ENCODE measurements around the gene BFSP2. TPM values are rescaled to one million over a fixed set of nuclear protein-coding genes. Genes with fewer than 3 reads are reported as not detected.

BFSP2 gene
- total RNA-seq (not detected in 2 replicates), polyA plus RNA-seq (not detected in 2 replicates)

GRCh38 chr3:133400006-133400515 lies at the start of gene BFSP2:
Gene BFSP2 (plus strand): TSS chr3:133400056. CDS start chr3:133400084, 28 bp downstream.
- Histone ChIP-seq H3K9me2 (replicated peaks; ENCODE audit: insufficient read depth) (no peaks in the 10 kb centered on the region), H3K4me3 (no peak within 1 kb of the TSS), H3K9me3 (ENCODE audit: low read depth) (no peaks in the 10 kb centered on the region), H3K4me2 (no peak within 1 kb of the TSS), H4K20me1 (ENCODE audit: insufficient read depth, poor library complexity, severe bottlenecking) (no peaks in the 10 kb centered on the region), H3K36me3 (replicated peaks; ENCODE audit: insufficient read depth, low read depth) (no peaks in the 10 kb centered on the region), H3K27me3 (no peaks in the 10 kb centered on the region), H3K4me1 (ENCODE audit: insufficient read depth) (no peaks in the 10 kb centered on the region), H2AFZ (no peak within 1 kb of the TSS), H3K27ac (no peak within 1 kb of the TSS), H3K79me2 (no peaks in the 10 kb centered on the region)
- no peak for TF ChIP-seq EZH2phosphoT487 (IDR thresholded peaks at IDR 0.05; ENCODE audit: low read depth, severe bottlenecking, unreplicated experiment)
- TF ChIP-seq CTCF (IDR thresholded peaks at IDR 0.05; ENCODE audit: poor library complexity) = no peak
- no peak for TF ChIP-seq EZH2 (IDR thresholded peaks at IDR 0.05; ENCODE audit: borderline replicate concordance)
- no peak for DNase-seq (ENCODE audit: low spot score)
- WGBS (ENCODE audit: low lambda C conversion rate, missing lambda C conversion rate) = 94% methylated on average over 15 of the region's 15 CpGs

DNA sequence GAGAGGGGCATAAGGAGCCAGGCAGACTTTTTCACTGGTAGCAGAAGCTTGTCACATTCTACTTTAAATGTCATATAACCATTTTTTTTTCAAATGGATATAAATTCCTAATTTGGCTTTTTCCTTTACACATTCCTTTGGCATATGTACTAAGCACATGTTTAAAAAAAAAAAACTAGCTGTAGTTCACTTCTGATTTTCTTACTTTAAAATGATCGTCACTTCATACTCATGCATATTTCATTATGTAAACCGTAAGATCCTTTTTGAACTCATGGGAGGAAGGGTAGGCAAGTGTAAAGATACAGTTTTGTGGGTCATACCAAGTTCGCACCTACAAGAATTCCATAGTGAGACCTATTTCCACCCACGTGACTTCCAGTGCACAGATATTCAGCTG lies 45.1 kb upstream of the BFSP2 start:
- DNase-seq (ENCODE audit: low spot score) = no peak
- Histone ChIP-seq H3K4me3 (no peak overlapping the region), H3K79me2 (no peaks in the 10 kb centered on the region), H3K27ac (no peak overlapping the region), H3K27me3 (no peaks in the 10 kb centered on the region), H3K4me2 (no peak overlapping the region), H3K4me1 (ENCODE audit: insufficient read depth) (no peaks in the 10 kb centered on the region), H3K36me3 (replicated peaks; ENCODE audit: insufficient read depth, low read depth) (no peaks in the 10 kb centered on the region), H3K9me3 (ENCODE audit: low read depth) (peaks cover 8% of the 10 kb centered on the region), H2AFZ (no peak overlapping the region), H3K9me2 (replicated peaks; ENCODE audit: insufficient read depth) (no peaks in the 10 kb centered on the region), H4K20me1 (ENCODE audit: insufficient read depth, poor library complexity, severe bottlenecking) (no peaks in the 10 kb centered on the region)
- 91% methylated on average over 4 of the region's 4 CpGs for WGBS (ENCODE audit: low lambda C conversion rate, missing lambda C conversion rate)
- TF ChIP-seq CTCF (IDR thresholded peaks at IDR 0.05; ENCODE audit: poor library complexity) (no peak), EZH2phosphoT487 (IDR thresholded peaks at IDR 0.05; ENCODE audit: low read depth, severe bottlenecking, unreplicated experiment) (no peak), EZH2 (IDR thresholded peaks at IDR 0.05; ENCODE audit: borderline replicate concordance) (no peak)

DNA sequence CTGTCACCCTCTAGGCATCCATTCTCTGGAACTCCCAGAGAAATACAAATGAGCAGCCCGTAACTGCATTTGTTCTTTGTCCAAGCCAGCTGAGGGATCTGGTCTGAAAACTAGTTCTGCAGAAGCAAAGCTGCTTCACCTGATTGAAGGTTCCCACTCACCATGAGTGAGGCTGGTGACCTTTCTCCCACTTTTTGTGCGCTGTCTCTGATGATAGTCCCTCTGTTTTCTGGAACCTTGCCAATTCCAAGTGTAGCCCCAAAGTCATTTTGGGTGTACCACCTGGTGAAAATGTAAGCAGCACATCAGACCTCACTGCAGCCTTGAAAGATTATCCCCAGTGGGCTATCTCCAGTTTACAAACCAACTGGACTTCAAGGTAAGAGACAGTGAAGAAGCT lies 39.4 kb upstream of the BFSP2 start:
- TF ChIP-seq CTCF (IDR thresholded peaks at IDR 0.05; ENCODE audit: poor library complexity) = no peak
- no peak for TF ChIP-seq EZH2phosphoT487 (IDR thresholded peaks at IDR 0.05; ENCODE audit: low read depth, severe bottlenecking, unreplicated experiment)
- TF ChIP-seq EZH2 (IDR thresholded peaks at IDR 0.05; ENCODE audit: borderline replicate concordance) = no peak
- no peak overlapping the region for H3K27ac ChIP-seq
- 76% methylated on average over 2 of the region's 2 CpGs for WGBS (ENCODE audit: low lambda C conversion rate, missing lambda C conversion rate)

More for the DNA sequence above, 39.4 kb upstream of the BFSP2 start:
- Histone ChIP-seq H3K79me2 (no peaks in the 10 kb centered on the region), H3K4me3 (no peak overlapping the region), H3K4me2 (no peak overlapping the region), H2AFZ (no peak overlapping the region), H3K36me3 (replicated peaks; ENCODE audit: insufficient read depth, low read depth) (no peaks in the 10 kb centered on the region), H4K20me1 (ENCODE audit: insufficient read depth, poor library complexity, severe bottlenecking) (no peaks in the 10 kb centered on the region), H3K9me2 (replicated peaks; ENCODE audit: insufficient read depth) (no peaks in the 10 kb centered on the region), H3K27me3 (no peaks in the 10 kb centered on the region), H3K9me3 (ENCODE audit: low read depth) (peaks cover 8% of the 10 kb centered on the region), H3K4me1 (ENCODE audit: insufficient read depth) (no peaks in the 10 kb centered on the region)
- no peak for DNase-seq (ENCODE audit: low spot score)
